Activated CD4-positive, alpha-beta T cell treated with anti-CD3 and anti-CD28 coated beads for 36 hours (primary cell): Measurements from ENCODE around the gene DPM3. TPM values are rescaled to one million over a fixed set of nuclear protein-coding genes. Genes with fewer than 3 reads are reported as not detected.
A peak's percentile ranks its signal among the peaks of the same experiment; 100 is the strongest.

Experiments
- ATAC-seq: fragments of 200-7000 bp; cut with Tn5 transposase; one replicate; pipeline ENCODE4 v1.10.0; 2021; ENCODE audit warnings: mild to moderate bottlenecking, moderate library complexity
- CTCF ChIA-PET: fragments of 350-600 bp; sonication (Branson Sonifier 250); formaldehyde crosslinking; loops from one replicate; lab custom pipeline; 2021; ENCODE audit warnings: antibody characterized with exemption; lab: Charles Lee
- POLR2A ChIA-PET: fragments of 350-600 bp; sonication (Branson Sonifier 250); formaldehyde crosslinking; loops from one replicate; lab custom pipeline; 2021; ENCODE audit warnings: antibody characterized with exemption, inconsistent platforms; lab: Charles Lee
- DNase-seq: peaks from one replicate; pipeline ENCODE4 v3.0.0-alpha.2; 2020
- H3K27ac Mint-ChIP-seq: one replicate; pipeline ENCODE4 v1.8.0; 2021; ENCODE audit warnings: mixed read lengths
- H3K27me3 Mint-ChIP-seq: one replicate; pipeline ENCODE4 v1.8.0; 2021; ENCODE audit warnings: mixed read lengths
- H3K36me3 Mint-ChIP-seq: one replicate; pipeline ENCODE4 v1.8.0; 2021; ENCODE audit warnings: low read depth, mixed read lengths
- H3K4me1 Mint-ChIP-seq: one replicate; pipeline ENCODE4 v1.8.0; 2021; ENCODE audit warnings: mixed read lengths
- H3K4me3 Mint-ChIP-seq: one replicate; pipeline ENCODE4 v1.8.0; 2021; ENCODE audit warnings: mild to moderate bottlenecking, moderate library complexity, mixed read lengths
- H3K9me3 Mint-ChIP-seq: one replicate; pipeline ENCODE4 v1.8.0; 2021; ENCODE audit warnings: low read depth, mixed read lengths
- intact Hi-C, 2 experiments: fragments of 100-400 bp; cut with DNase I in 1 of 2; cut with micrococcal nuclease in 1 of 2; formaldehyde crosslinking; loops; one replicate each; pipeline versions ENCODE4 v1.14.2 to v1.15.1; 2022 to 2024; cut with DNase I, micrococcal nuclease
- total RNA-seq, 2 experiments: library from RNA; stranded (reverse); gene quantifications; one replicate each; pipeline ENCODE4 v1.2.3, GENCODE V29; 2021

DPM3 gene
- total RNA-seq, 2 experiments from 2014 or later: 29.8 to 34.3 TPM

DNA sequence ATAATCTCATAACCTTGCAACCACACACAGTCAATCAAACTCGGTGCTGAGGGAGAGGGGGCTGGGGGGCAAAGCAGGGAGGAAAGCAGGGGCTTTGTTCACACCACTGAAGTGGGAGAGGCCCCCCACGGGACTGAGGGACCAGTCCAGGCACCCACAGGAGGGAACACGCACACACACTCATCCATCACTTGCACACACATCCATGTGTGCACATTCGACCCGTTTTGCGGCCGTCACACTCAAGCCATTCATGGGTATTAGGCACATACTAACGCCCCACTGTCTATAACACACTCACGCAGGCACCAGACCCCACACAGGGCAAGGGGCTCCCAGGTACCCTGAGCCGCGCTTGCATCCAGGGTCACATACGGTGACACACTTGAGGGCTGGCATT, 47.7 kb downstream of the DPM3 start:
- peaks cover 6% of the 10 kb centered on the region for H3K27me3 Mint-ChIP-seq
- H3K4me3 Mint-ChIP-seq: no peak overlapping the region
- ChIA-PET POLR2A (no interaction called here), CTCF (interaction anchor here (0.7 to 5.3 kb wide), 6 partner anchors 28 to 129 kb away, joined by 3 to 72 read pairs (median 10); partner anchors contain the start of genes KRTCAP2 and TRIM46)
- intact Hi-C loops: loop anchor here in 1 of 2 experiments (5.0 kb wide), 1 partner anchor 35 kb away; the partner anchor contains the start of gene EFNA1
- no peaks in the 10 kb centered on the region for H3K9me3 Mint-ChIP-seq
- H3K27ac Mint-ChIP-seq: no peak overlapping the region
- H3K4me1 Mint-ChIP-seq: peaks cover 6% of the 10 kb centered on the region
- no peak for DNase-seq
- ATAC-seq: no peak
- H3K36me3 Mint-ChIP-seq: no peaks in the 10 kb centered on the region

DNA sequence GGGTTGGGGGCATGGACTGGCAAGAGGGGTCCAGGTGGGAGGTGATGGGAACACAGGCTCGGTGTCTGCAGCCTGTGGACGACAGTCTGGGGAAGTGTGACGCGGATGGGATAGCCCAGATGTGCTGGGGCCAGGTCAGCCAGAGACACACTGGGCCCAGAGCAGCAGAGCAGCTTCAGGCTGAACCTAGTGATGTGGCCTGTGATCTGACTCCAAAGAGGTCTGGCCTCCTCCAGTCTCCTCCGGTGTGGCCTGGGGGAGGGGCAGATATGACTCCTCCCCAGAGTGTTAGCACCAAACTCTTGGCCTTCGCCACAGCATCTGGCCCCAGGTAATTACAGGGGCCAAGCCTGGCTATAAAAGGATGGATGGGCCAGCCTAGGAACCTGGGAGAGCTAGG, 48.2 kb downstream of the DPM3 start:
- DNase-seq (no peak), ATAC-seq (no peak)
- Mint-ChIP-seq H3K9me3 (no peaks in the 10 kb centered on the region), H3K4me3 (no peak overlapping the region), H3K4me1 (peaks cover 6% of the 10 kb centered on the region), H3K27me3 (peaks cover 6% of the 10 kb centered on the region), H3K27ac (no peak overlapping the region), H3K36me3 (no peaks in the 10 kb centered on the region)
- intact Hi-C loops: loop anchor here in 1 of 2 experiments (5.0 kb wide), 1 partner anchor 35 kb away; the partner anchor contains the start of gene EFNA1
- POLR2A ChIA-PET: interaction anchor here (1.5 kb wide), 1 partner anchor 75 kb away, joined by 10 read pairs; no protein-coding TSS in a partner anchor
- CTCF ChIA-PET: interaction anchor here (0.7 to 5.3 kb wide), 35 partner anchors 8 to 230 kb away, joined by 3 to 72 read pairs (median 5); partner anchors contain the start of genes DPM3, EFNA1, EFNA3 and EFNA4

DNA sequence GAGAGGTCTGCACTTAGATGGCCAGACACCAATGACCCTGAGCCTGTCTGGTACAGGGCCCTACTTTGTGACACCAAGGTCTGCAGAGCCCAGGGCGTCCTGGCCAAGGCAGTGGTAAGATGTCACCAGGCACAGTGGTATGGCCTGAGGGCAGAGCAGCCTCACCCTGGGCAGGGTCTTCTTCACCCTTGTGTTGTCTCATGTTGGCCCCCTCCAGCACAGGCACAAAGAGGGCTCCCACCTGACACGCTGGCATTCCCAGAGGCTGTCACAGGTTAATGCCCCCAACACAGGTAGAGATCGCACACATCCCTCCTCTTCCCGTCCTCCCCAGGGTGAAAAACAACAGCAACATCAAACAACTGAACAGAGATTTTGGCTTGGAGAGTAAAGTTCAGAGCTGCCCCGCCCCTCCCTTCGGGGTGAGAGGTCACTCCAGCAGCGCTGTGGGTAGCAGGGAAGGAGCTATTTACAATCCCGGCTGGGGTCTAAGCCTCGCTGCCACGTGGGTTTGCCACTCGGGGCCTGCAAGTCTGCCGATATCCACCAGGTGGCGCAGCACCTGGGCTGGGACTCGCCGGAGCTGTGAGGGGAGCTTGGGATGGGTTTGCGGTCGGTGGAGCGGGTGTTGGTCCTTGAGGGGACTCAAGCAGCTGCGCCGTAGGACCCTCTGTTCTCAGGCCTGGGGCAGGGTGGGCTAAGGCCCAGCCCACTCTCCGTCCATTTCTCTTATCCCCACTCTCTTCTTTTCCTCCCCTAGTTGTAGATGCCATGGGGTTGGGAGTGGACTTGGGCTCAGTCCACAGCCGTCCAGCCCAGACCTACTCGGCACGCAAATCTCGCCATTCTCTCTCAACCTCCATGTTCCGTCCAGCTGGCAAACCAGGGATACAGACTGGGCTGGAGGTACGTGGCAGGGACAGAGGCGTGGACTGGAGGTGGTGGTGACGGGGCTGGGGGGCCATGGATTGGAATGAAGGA, 49.0 kb downstream of the DPM3 start:
- POLR2A ChIA-PET: interaction anchor here (1.5 kb wide), 1 partner anchor 76 kb away, joined by 10 read pairs; no protein-coding TSS in a partner anchor
- Mint-ChIP-seq H3K4me3 (no peak overlapping the region), H3K4me1 (peaks cover 6% of the 10 kb centered on the region), H3K27ac (no peak overlapping the region), H3K9me3 (no peaks in the 10 kb centered on the region), H3K27me3 (peaks cover 6% of the 10 kb centered on the region), H3K36me3 (no peaks in the 10 kb centered on the region)
- intact Hi-C loops: loop anchor here (1.0 to 5.0 kb wide), 3 partner anchors 36 to 77 kb away; partner anchors contain the start of gene EFNA1 (in 1 of the 2)
- DNase-seq (peak; percentile 90), ATAC-seq (peak; percentile 88)
- CTCF ChIA-PET: interaction anchor here (0.5 to 5.3 kb wide), 49 partner anchors 9 to 513 kb away, joined by 3 to 72 read pairs (median 4); partner anchors contain the start of genes DPM3, EFNA1, EFNA3 and EFNA4

Other genes starting within 250 kb of the DPM3 start
- gene PMVK, start 203.8 kb downstream of the DPM3 start, total RNA-seq: 10 to 100 TPM; 17.0 to 36.9 TPM
- gene PBXIP1, start 184.4 kb downstream of the DPM3 start, total RNA-seq: 10 to 100 TPM; 22.6 to 28.1 TPM
- 10 to 100 TPM; 24.5 to 25.6 TPM for gene PYGO2, start 178.7 kb downstream of the DPM3 start, total RNA-seq
- 10 to 100 TPM; 45.9 to 65.7 TPM for gene SHC1, start 169.8 kb downstream of the DPM3 start, total RNA-seq
- 100 to 1,000 TPM; 190 to 196 TPM for gene CKS1B, start 165.8 kb downstream of the DPM3 start, total RNA-seq
- gene FLAD1, start 157.2 kb downstream of the DPM3 start, total RNA-seq: 10 to 100 TPM; 38.0 to 42.4 TPM
- under 1 TPM; 0.79 to 0.80 TPM for gene LENEP, start 146.9 kb downstream of the DPM3 start, total RNA-seq
- 100 to 1,000 TPM in 1 of 2 experiments, 10 to 100 TPM in 1; 94.0 to 105 TPM for gene ZBTB7B, start 137.7 kb downstream of the DPM3 start, total RNA-seq
- gene DCST2, start 106.8 kb downstream of the DPM3 start, total RNA-seq: under 1 TPM; 0.46 to 0.67 TPM
- not detected for gene DCST1, start 106.7 kb downstream of the DPM3 start, total RNA-seq
- 10 to 100 TPM; 42.4 to 48.8 TPM for gene ADAM15, start 89.2 kb downstream of the DPM3 start, total RNA-seq
- 1 to 10 TPM; 6.3 to 6.5 TPM for gene EFNA4, start 76.8 kb downstream of the DPM3 start, total RNA-seq
- 1 to 10 TPM; 5.1 to 6.9 TPM for gene EFNA3, start 61.7 kb downstream of the DPM3 start, total RNA-seq
- 1 to 10 TPM in 1 of 2 experiments, under 1 TPM in 1; 0.82 to 1.1 TPM for gene EFNA1, start 12.7 kb downstream of the DPM3 start, total RNA-seq
- gene SLC50A1, start 4.7 kb downstream of the DPM3 start, total RNA-seq: 10 to 100 TPM; 50.2 to 58.0 TPM
- 100 to 1,000 TPM; 125 to 300 TPM for gene KRTCAP2, start 32.8 kb upstream of the DPM3 start, total RNA-seq
- 1 to 10 TPM; 6.3 to 6.9 TPM for gene TRIM46, start 33.3 kb upstream of the DPM3 start, total RNA-seq
- 10 to 100 TPM; 12.8 to 13.7 TPM for gene THBS3, start 67.4 kb upstream of the DPM3 start, total RNA-seq
- 10 to 100 TPM; 52.8 to 52.9 TPM for gene MTX1, start 68.2 kb upstream of the DPM3 start, total RNA-seq
- 10 to 100 TPM; 29.7 to 34.8 TPM for gene ENTREP3, start 115.0 kb upstream of the DPM3 start, total RNA-seq
- gene SCAMP3, start 121.8 kb upstream of the DPM3 start, total RNA-seq: 10 to 100 TPM; 82.0 to 95.5 TPM
- gene CLK2, start 133.0 kb upstream of the DPM3 start, total RNA-seq: 10 to 100 TPM; 81.4 to 86.6 TPM
- 1 to 10 TPM; 1.9 to 2.3 TPM for gene HCN3, start 136.9 kb upstream of the DPM3 start, total RNA-seq
- gene PKLR, start 160.9 kb upstream of the DPM3 start, total RNA-seq: not detected
- 100 to 1,000 TPM; 255 to 354 TPM for gene FDPS, start 168.3 kb upstream of the DPM3 start, total RNA-seq
- gene RUSC1, start 180.4 kb upstream of the DPM3 start, total RNA-seq: 10 to 100 TPM; 21.3 to 22.2 TPM